Upper lobe of left lung (tissue), 6 donors: Measurements from ENCODE around the gene CIRBP. TPM values are rescaled to one million over a fixed set of nuclear protein-coding genes. Genes with fewer than 3 reads are reported as not detected.
A peak's percentile ranks its signal among the peaks of the same experiment; 100 is the strongest.

Source experiments
- ATAC-seq, 2 donors: fragments of 200-7000 bp; cut with Tn5 transposase; one replicate each; pipeline ENCODE4 v1.9.1; 2022; ENCODE audit warnings: mild to moderate bottlenecking in 2 of 2, moderate library complexity in 2 of 2; ENCODE audit not compliant: low FRiP score in 2 of 2
- DNase-seq, 2 donors: peaks; one replicate each; pipeline ENCODE4 v3.0.0-alpha.2; 2019 to 2020
- H3K27ac ChIP-seq, 4 donors: fragments of 200-600 bp; sonication (generic); one replicate each; pipeline ENCODE4 v1.5.1; 2016 to 2019
- H3K27me3 ChIP-seq, 4 donors: fragments of 200-600 bp; sonication (generic); one replicate each; pipeline ENCODE4 v1.5.1; 2017 to 2019
- H3K36me3 ChIP-seq, 4 donors: fragments of 200-600 bp; sonication (generic); one replicate each; pipeline ENCODE4 v1.5.1; 2016 to 2019
- H3K4me1 ChIP-seq, 4 donors: fragments of 200-600 bp; sonication (generic); one replicate each; pipeline ENCODE4 v1.5.1; 2018 to 2019
- H3K4me3 ChIP-seq, 4 donors: fragments of 200-600 bp; sonication (generic); one replicate each; pipeline ENCODE4 v1.5.1; 2017 to 2019; ENCODE audit warnings: mild to moderate bottlenecking in 2 of 4, moderate library complexity in 1 of 4
- H3K9me3 ChIP-seq, 4 donors: fragments of 200-600 bp; sonication (generic); one replicate each; pipeline ENCODE4 v1.5.1; 2018 to 2019
- CTCF ChIP-seq, 6 experiments: fragments of 450-650 bp in 4 of 6; fragments of 200-600 bp in 2 of 6; sonication (generic) in 2 of 6; IDR thresholded peaks; one replicate each; pipeline ENCODE4 v1.5.1; 2016 to 2019; ENCODE audit warnings: antibody characterized with exemption in 6 of 6
- EP300 ChIP-seq, 4 donors: sonication (generic); formaldehyde crosslinking; IDR thresholded peaks; one replicate each; pipeline ENCODE4 v1.5.1; 2017; ENCODE audit warnings: antibody characterized with exemption in 4 of 4, control low read depth in 2 of 4
- POLR2A ChIP-seq, 4 donors: fragments of 450-650 bp; IDR thresholded peaks; one replicate each; pipeline ENCODE4 v1.5.1; 2016 to 2017; ENCODE audit warnings: antibody characterized with exemption in 4 of 4, mild to moderate bottlenecking in 2 of 4
- POLR2AphosphoS5 ChIP-seq, 2 donors: sonication (generic); formaldehyde crosslinking; IDR thresholded peaks; one replicate each; pipeline ENCODE4 v1.5.1; 2017; ENCODE audit warnings: antibody characterized with exemption in 2 of 2
- WGBS, 2 donors: methylation state at CpG; one replicate each; pipeline ENCODE4 v1.1.5; 2017 to 2018; 5-methylcytosine and 5-hydroxymethylcytosine counted together
- total RNA-seq, 6 donors: library from RNA; depleted of rRNA in 4 of 6; stranded (reverse); fragments of >200 nt in 4 of 6; gene quantifications; one replicate each; pipeline versions ENCODE4 v1.1.0 to v1.2.1, GENCODE V29; 2016 to 2021
- donor health status: DM: no; HTN: no; CAD: no; lungs with moderate emphysema.
- donor health status: DM: no; HTN: yes; CAD: no; lungs with severe emphysema.

The CIRBP gene
- total RNA-seq, 6 donors from 2014 or later = 326 to 1,348 (median 441) TPM

GRCh38 chr19:1254081-1254527, 15.0 kb upstream of the CIRBP start:
- peak in 1 of 2 donors; percentile 87 for DNase-seq
- Histone ChIP-seq H3K27me3 (no peaks in the 10 kb centered on the region), H3K36me3 (peaks cover 22 to 78% (median 63%) of the 10 kb centered on the region in 4 donors), H3K9me3 (peaks cover 0 to 4% (median 0%) of the 10 kb centered on the region in 4 donors), H3K4me1 (peaks cover 56 to 78% (median 69%) of the 10 kb centered on the region in 4 donors), H3K27ac (peak overlapping the region; percentile 97 to 100 (median 100)), H3K4me3 (peak overlapping the region; percentile 11 to 97 (median 82))
- 76 to 88% methylated on average over 24 to 36 of the region's 37 CpGs for WGBS, 2 donors
- ATAC-seq = no peak
- no peak for TF ChIP-seq CTCF (IDR thresholded peaks at IDR 0.05)
- peak in 1 of 2 donors; percentile 12 for TF ChIP-seq POLR2AphosphoS5 (IDR thresholded peaks at IDR 0.05)

- ATAC-seq = no peak
- WGBS, 2 donors = 78 to 82% methylated on average over 8 to 17 of the region's 20 CpGs
- Histone ChIP-seq H3K4me1 (peaks cover 62 to 83% (median 74%) of the 10 kb centered on the region in 4 donors), H3K27ac (peak overlapping the region; percentile 97 to 100 (median 100)), H3K9me3 (peaks cover 0 to 4% (median 0%) of the 10 kb centered on the region in 4 donors), H3K4me3 (peak overlapping the region in 3 of 4 donors; percentile 75 to 97 (median 89)), H3K27me3 (no peaks in the 10 kb centered on the region), H3K36me3 (peaks cover 22 to 79% (median 63%) of the 10 kb centered on the region in 4 donors)
- TF ChIP-seq POLR2AphosphoS5 (IDR thresholded peaks at IDR 0.05) = no peak
- no peak for TF ChIP-seq CTCF (IDR thresholded peaks at IDR 0.05)
- TF ChIP-seq EP300 (IDR thresholded peaks at IDR 0.05) = no peak
- TF ChIP-seq POLR2A (IDR thresholded peaks at IDR 0.05) = no peak
- DNase-seq = peak in 1 of 2 donors; percentile 82
Observed at GRCh38 chr19:1254530-1255185, 14.5 kb upstream of the CIRBP start.

- Histone ChIP-seq H3K27me3 (no peaks in the 10 kb centered on the region), H3K9me3 (peaks cover 0 to 4% (median 0%) of the 10 kb centered on the region in 4 donors), H3K4me3 (peak overlapping the region in 1 of 4 donors; percentile 97), H3K27ac (peak overlapping the region; percentile 97 to 100 (median 100)), H3K36me3 (peaks cover 22 to 72% (median 61%) of the 10 kb centered on the region in 4 donors), H3K4me1 (peaks cover 70 to 91% (median 83%) of the 10 kb centered on the region in 4 donors)
- WGBS, 2 donors = 80 to 86% methylated on average over 2 to 52 of the region's 52 CpGs
- TF ChIP-seq EP300 (IDR thresholded peaks at IDR 0.05) (no peak), CTCF (IDR thresholded peaks at IDR 0.05) (no peak), POLR2AphosphoS5 (IDR thresholded peaks at IDR 0.05) (peak in 1 of 2 donors; percentile 3), POLR2A (IDR thresholded peaks at IDR 0.05) (no peak)
- ATAC-seq (no peak), DNase-seq (peak in 1 of 2 donors; percentile 87)
Observed at GRCh38 chr19:1255186-1256161, 13.7 kb upstream of the CIRBP start.

GRCh38 chr19:1256646-1257474, 12.3 kb upstream of the CIRBP start:
- peaks cover 81 to 98% (median 90%) of the 10 kb centered on the region in 4 donors for H3K4me1 ChIP-seq
- TF ChIP-seq CTCF (IDR thresholded peaks at IDR 0.05) (no peak), POLR2AphosphoS5 (IDR thresholded peaks at IDR 0.05) (peak; percentile 5 to 37), POLR2A (IDR thresholded peaks at IDR 0.05) (no peak), EP300 (IDR thresholded peaks at IDR 0.05) (no peak)

More at GRCh38 chr19:1256646-1257474, 12.3 kb upstream of the CIRBP start:
- 88 to 93% methylated on average over 32 to 46 of the region's 46 CpGs for WGBS, 2 donors
- Histone ChIP-seq H3K27ac (peak overlapping the region; percentile 91 to 100 (median 98)), H3K4me3 (no peak overlapping the region), H3K36me3 (peaks cover 22 to 58% (median 52%) of the 10 kb centered on the region in 4 donors), H3K27me3 (no peaks in the 10 kb centered on the region), H3K9me3 (peaks cover 0 to 4% (median 0%) of the 10 kb centered on the region in 4 donors)
- peak in 1 of 2 donors; percentile 88 for DNase-seq
- ATAC-seq = no peak
